Hepatic stellate cell (primary cell): Measurements from ENCODE around the gene LDB2.
"Not testable (repeated sequence)": the region's sequence is repeated elsewhere in the genome, so short reads cannot be mapped to it uniquely, and the experiment has no call there.

ENCODE experiments used
- DNase-seq: peaks from one replicate; pipeline ENCODE4 v3.0.0; 2011; ENCODE audit warnings: low spot score

Gene LDB2

DNA sequence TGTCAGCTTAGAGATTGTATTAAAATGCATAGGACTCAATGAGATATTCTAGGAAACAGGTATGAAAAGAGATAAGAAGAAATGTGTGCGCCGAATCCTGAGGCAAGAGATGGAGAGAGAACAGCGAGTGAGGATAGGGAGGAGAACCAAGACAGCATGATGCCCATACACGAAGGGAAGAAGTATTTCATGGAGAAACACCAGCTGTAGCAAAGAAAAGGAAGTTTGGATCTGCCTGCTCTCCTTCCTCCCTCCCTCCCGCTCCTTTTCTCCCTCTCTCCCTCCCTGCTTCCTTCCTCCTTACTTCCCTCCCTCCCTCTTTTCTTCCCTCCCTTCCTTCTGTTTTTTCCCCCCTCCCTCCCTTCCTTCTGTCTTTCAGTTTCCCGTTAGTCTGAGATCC is 353.6 kb downstream of the LDB2 start:
- DNase-seq: no peak

DNA sequence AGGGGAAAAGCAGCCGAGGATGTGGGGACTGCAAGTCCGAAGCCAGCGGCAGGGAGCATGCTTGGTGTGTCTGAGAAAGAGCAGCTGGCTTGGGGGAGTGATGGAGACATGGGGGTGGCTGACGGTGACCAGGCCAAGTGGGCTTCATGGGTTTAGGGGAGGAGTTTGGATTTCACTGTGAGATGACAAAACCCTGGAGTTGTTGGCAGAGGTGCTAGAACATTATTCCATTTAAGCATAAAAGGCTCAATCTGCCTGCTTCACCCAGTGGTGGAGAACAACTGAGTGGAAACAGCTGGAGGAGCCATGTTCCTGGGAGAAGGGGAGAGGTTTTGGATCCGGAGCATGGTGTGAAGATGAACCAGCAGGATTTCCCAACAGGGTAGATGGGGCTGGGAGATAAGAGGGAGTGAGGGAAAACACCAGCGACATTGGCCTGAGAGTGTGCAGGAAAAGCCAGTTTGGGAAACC is 354.2 kb downstream of the LDB2 start:
- DNase-seq: no peak

DNA sequence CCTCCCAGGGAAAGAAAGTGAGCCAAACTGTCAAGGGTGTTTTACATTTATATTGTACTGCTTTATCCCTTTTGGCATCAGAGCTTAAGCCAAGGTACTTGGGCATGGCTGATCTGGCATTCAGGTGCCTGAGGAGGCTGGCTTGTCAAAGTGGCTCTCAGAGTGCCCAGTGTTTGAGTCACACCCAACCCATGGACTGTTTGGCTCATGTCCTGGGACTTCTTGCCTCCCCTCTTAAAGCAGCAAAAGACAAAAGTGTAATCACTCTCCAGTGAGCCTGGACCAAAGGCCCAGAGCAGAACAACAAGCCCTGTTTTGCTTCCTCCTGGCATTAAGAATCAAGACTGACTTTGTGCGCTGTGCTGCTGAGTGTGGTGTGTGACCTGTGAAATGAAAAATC is 360.5 kb downstream of the LDB2 start:
- DNase-seq: no peak

DNA sequence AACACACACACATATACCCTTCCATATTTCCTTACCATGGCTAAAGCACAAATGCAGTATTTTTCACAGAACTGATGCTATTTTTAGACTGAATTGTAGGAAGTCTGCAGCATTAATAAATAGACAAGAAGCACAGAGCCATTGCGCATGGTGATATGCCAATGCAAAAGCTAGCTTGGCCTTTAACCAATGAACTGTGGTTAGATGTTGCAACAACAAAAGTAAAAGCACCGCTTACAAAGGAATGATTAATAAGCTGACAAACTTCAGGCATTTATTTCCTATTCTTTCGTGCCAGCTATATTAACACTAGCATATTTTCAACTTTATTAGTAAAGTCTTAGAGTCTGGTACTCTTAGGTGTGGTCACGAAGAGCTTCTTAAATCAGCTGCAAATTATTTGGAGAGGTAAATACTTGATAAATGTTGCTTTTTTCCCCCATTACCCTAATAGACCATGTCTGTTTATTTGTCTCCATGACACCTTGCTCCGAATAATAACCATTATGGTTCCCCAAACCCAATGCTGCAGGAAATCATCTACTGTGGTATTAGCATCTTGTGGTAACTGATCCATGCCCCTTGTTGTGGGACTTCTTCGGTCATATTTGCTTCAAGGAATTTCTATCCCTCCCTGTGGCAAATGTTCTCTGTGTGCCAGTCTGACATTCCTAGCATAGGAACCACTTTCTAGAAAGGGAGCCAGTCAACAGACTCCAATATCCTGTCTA is 366.0 kb downstream of the LDB2 start:
- DNase-seq: peak; percentile 24

DNA sequence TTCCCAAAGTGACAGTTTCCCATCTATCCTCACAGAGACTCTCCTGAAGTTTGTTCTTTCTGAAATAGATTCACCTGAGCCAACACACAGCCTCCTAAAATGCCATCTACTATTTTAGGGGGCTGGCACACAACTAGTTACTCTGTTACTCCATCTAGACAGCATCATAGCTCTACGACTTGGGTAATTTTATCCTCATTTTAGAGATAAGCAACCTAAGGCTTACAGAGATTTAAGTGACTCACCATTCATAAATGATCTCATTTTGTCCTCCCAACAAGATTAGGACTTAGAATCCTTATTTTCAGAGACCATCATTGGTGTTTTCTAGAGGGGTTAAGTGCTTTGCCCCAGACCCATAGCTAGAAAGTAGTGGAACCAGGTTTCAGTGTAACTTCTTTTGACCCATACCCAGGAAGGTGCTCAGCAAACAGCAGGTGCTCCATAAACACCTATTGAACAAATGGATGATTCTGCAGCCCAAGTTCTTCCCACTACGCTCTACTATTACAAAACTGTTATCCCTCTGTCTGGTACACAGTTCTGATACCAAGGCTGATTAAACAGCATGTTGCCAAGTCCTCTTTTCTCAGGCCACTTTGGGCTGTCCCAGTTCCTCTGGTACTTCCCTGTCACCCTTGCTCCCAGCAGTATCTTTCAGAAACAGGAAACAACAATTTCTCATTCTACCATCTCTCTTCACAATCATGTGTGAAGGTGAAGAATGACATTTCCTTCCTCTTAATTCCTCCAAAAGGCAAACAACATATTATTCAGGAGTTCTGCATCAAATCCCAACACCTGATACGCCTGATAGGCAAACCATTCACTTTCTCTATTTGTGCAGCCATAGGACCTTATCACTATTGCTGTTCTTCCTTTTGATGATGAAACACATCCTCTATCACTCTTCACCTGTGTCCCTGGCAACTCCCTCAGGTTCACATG is 367.5 kb downstream of the LDB2 start:
- no peak for DNase-seq

DNA sequence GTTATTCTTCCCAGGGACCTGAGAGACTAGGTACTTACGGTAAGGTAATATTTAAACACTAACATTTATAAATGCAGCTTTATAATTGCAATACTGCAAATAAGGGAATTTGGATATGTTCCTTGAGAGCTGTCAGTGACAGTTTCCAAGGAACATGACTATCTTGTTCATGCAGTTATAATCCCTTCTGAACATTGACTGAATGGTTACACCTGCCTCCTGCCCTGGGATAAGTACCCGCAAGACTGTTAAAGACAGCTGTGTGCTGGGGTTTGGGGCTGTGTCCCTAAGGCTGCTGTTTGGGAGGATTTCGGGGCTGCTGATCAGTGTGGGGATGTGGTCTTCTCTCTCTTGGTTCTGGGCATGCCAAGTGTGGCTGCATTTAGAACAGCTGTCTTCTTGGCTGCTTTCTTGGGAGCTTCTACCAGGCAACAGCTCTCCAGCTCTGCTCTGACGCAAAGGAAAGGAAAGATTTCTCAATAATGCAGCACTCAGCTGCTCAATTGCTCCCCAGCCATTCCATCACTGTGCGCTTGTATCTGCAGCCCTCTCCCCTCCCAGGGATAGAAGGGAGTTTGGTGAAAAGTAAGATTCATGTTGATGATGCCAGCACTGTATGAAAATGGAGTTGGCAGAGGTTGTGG is 373.4 kb downstream of the LDB2 start:
- no peak for DNase-seq

DNA sequence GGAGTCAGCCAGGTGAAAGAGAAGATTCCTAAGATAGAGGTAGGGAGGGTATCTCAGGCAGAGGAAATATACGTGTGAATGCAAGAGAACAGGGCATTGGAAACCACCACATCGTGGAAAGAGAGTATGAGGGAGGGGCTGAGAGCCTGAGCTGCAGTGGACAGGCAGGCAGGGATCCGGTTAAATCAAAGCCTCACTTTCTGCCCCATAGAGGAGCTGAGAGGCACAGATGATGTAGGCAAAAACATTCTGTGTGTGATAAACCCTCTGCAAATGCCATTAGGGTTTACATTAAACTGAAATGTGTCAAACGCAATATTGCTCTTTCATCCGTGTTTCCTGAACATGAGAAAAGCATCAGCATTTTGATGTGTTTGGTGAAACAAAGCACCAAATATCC is 374.0 kb downstream of the LDB2 start:
- DNase-seq: no peak

DNA sequence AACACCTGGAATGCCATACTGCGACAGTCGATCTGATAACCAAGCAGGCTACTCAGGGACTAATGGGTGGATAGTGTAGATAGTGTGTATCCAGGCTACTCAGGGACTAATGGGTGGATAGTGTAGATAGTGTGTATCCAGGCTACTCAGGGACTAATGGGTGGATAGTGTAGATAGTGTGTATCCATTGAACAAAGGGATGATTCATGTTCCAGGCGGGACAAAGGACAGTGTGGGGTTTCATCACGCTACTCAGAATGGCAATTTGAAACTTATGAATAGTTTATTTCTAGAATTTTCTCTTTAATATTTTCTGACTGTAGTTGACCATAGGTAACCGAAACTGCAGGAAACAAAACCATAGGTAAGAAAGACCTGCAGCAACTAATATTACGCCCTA is 374.9 kb downstream of the LDB2 start:
- DNase-seq: not testable (repeated sequence)

DNA sequence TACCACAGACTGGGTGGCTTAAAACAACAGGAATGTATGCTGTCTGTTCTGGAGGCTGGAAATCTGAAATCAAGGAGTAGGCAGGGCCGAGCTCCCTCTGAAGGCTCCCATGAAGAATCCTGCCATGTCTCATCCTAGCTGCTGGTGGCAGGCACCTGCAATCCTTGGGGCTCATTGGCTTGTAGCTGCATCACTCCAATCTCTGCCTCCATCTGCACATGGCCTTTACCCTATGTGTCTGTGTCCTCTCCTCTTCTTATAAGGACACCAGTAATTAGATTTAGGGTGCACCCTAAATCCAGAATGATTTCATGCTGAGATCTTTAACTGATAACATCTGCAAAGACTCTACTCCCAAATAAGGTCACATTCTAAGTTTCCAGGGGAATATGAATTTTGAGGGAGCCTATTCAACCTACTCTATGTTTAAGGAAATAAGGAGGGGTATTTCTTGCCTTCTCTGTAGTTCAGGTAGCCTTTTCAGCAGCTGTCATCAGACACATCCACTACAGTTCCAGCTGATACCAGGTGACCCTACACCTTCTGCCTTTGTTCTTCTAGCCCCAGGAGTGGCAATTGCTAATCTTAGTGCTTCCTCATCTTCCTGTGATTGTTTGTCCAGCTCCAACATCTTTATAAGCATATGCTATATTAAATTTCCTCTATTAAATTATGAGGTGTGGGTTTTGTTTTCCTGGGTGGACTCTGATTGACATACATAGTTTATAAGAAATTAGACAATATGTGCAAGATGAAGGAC is 377.1 kb downstream of the LDB2 start:
- DNase-seq: no peak

DNA sequence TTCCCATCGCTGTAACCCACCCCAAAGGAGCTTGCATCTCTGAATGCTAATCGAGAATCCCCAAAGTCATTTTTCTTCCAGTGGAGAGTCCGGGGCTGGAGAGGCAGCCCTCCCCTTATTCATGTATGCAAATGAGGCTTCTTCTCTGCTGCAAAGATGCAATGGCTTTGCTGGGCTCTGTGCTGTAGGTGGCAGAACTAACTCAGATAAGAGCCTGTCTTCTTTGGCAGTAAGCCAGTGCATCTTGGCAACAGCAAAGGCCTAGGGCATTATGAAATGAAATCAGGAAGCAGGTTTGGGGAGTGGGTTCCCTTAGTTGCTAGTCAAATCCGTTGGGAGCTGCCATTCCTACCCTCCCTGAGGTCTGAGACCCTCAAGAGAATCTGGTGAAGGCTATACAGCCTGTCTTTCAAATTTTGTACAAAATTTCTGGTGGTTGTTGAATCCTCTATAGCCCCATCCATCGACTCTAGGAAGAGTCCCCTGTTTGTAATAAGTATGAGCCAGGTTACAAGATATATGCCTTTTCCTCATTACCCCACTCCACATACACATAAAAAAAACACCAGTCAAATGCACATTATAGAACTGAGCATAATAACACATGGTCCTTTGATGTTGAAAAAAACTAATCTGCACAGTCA is 381.5 kb downstream of the LDB2 start:
- peak; percentile 24 for DNase-seq

DNA sequence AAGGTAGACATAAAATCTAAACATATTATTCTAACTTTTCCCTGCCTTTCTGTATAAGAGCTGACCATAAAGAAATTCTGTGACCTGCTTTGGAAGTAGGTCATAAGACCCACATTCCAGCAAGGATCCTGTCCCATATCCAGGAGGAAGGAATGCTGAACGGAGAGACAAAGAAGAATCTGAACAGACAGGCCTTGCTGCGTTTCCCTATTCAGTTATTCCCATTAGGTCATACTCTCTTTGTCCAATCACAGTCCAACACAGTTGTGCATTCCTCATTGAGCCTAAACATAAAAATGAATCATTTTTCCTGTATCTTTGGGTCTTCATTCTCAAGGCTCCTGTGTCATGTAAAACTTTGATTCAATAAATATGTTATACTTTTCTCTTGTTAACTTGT is 384.6 kb downstream of the LDB2 start:
- DNase-seq: no peak

DNA sequence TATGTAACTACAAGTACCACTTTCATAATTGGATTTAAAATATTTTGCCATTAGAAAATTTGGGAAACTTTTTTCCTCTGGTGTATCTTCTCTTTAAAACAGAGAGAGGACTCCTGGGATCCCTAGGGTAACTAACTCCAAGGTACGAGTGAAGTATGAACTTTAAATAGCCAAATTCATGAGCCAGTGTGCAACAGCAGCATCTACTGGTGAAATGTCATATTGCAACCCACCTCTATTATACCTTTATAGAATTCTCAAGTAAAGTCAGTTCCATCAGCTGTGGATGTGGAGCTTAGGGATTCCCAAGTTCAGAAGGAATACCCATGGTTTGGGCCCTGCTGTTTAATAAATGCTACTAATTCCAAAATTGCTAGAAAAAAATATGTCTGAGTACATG is 389.5 kb downstream of the LDB2 start:
- no peak for DNase-seq

DNA sequence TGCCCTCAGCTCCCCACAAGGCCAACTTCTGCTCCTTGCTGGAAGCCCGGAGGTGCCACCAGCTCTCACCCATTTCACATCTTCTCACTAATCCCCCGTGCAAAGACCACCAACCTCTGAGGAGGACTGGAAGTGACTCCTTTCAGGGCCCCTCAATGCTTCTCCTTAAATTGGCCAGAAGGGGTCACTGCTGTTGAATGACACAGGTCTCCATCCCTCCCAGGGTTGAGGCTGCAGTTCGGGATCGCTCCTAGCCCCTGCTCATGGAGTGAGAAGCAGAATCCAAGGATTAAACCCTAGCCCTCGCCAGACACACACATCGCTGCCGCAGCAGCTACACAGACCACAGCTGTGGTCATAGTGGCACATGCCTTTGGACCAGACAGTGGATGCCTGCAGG is 392.7 kb downstream of the LDB2 start:
- peak; percentile 26 for DNase-seq

DNA sequence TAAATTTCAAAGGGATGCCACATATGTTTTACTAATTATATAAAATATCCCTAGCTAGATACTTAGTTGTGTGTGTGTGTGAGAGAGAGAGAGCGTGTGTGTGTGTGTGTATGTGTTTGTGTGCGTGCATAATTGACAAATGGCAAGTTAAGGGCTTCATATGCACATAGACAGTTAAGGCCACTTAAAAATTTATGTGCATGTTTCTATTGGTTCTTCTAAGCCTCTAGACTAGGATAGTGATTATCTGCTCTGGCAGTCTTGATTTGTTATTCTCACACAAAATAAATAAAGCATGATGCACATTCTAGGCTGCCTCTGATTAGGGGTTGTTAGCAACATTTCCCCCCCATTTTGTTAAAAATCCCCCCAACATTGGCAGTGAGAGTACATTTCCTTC is 393.2 kb downstream of the LDB2 start:
- no peak for DNase-seq

DNA sequence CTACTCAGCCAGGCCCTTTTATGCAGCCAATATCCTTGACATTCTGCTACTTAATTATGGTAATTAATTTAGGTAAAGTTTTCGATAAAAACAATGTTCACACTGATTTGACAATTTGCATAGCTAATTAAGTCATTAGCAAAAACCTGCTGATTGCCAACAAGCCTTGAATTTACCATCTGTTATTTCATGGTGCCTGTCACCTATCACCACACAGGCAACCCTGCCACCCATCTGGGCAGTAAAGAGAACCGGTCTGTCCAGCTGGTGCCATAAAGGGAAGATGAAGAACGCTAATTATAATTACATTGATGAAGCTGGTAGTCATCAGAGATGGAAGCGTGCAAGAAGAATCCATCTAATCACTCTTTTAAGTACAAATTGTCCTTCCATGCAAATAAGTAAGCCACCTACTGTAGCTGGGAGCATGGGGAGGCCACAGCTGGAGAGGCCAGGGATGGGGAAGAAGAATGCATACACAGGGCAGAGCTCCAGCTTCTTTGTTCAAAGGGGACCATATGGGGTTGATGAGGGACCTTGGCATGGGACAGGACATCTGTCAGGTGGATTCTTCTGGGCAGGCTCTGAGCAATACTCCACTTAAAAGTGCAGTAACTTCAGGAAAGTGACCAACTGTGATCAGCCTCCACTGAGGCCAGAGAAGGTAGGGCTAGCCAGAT is 394.9 kb downstream of the LDB2 start:
- no peak for DNase-seq

DNA sequence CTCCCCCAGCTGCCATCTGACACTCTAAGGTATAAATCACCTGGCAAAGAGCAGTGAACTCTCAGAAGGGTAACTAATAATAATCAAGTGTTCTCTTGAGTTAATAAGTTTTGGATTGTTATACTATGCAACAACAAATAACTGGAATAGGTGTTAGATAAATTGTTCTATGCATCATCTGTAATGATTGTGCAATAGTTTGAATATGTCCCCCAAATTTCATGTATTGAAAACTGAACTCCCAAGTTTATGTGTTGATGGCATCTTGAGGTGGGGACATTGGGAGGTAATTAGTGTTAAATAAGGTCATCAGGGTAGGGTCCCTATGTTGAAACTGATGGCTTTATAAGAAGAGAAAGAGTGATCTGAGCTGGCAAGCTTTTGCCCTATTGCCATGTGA is 399.5 kb downstream of the LDB2 start:
- DNase-seq: no peak

DNA sequence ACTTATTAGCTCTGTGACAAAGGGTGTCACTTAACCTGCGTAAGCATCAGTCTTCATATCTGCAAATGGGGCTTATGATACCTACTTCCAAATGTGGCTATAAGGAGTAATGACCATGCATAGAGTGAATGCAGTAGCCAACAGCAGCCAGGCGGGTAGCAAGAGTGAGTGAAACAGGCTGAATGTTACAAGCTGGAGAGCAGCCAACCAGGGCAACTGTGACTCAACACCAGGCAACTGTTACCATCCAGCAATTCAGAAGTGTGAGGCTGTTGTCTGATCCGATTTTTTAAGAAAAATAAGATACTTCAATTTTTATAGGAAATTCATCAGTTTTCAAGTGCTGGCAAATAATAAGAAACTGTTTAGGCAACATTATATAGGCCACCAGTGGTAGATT is 401.9 kb downstream of the LDB2 start:
- peak; percentile 11 for DNase-seq

DNA sequence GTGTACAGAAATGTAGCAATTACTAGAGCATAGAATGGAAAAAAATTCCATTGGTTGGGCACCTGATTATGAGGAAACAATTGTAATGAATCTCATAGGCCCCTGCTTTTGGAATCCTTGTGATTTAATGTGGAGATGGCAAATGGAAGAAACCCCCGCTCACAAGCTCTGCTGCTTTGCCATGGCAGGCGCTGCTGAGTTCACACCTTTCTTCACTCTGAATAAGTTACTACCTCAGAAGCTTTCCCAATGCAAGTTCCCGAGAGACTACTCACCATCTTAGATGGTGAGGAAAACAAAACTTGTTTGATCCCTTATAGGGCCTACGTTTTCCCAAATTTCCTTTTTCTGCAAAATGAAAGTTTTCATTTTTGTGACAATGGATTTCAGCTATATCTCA is 405.6 kb downstream of the LDB2 start:
- no peak for DNase-seq

DNA sequence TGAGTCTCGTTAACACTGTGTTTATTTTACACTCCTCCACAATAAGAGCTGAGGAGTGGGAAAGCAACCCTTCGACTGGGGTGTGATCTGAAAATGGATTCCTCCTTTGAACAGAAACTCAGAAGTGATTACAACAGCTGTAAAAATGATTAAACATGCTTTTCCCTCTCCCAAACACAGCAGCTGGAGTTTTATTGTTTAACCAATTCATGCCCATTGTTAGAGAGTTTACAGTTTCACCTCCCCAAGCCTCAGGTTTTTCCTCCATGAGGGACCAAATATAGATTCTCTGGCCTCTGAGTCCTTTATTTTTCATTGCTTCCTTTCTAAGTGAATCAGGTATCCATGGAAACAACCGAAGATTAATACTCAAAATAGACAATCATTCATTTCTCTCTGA is 409.2 kb downstream of the LDB2 start:
- DNase-seq: no peak

DNA sequence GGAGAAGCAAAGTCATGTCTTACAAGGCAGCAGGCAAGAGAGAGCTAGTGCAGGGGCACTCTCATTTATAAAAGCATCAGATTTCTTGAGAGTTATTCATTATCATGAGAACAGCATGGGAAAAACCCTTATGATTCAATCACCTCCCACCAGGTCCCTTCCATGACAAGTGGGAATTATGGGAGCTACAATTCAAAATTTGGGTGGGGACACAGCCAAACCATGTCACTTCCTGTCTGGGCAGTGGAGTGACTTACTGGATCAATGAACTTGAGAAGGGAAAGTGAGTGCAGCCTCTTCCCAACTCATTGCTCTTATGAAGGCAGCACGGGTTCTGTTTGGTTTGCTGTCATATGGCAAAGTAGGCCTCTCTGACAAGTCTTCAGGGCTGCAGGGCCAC is 410.4 kb downstream of the LDB2 start:
- no peak for DNase-seq

DNA sequence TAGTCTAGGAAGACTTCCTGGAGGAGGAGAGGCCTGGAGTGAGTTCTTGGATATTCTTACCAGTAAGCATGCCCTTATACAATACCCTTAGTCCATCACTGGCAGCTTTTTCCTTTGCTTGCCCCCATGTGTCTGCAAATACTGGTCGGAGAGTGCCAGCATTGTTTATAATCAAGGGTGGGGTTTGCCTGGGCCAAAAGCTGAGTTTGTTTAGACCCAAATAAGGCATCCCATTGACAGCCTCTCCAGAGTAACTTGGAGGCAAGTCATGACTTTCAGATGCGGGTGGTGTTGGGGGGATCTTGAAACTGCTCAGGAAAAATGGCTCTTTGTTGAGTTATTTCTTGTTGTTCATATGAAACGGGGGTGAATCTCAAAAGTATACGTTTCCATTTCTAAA is 413.7 kb downstream of the LDB2 start:
- DNase-seq: no peak
